Small intestine (tissue), 7 donors: ENCODE results near the gene ACD. TPM values are rescaled to one million over a fixed set of nuclear protein-coding genes. Genes with fewer than 3 reads are reported as not detected.

Experiments
- DNase-seq, 2 donors: peaks; one replicate each; pipeline versions ENCODE4 v3.0.0 to v3.0.0-alpha.2; 2013
- FAIRE-seq: peaks from 2 replicates; lab custom pipeline; 2012; peaks lifted over from hg19 to GRCh38; lab: Jason Lieb, UNC
- H3K27ac ChIP-seq, 3 donors: one replicate each; pipeline ENCODE4 v1.5.1; 2013; ENCODE audit warnings: low read length in 2 of 3, mild to moderate bottlenecking in 2 of 3, control low read depth in 1 of 3, inconsistent platforms in 1 of 3, low read depth in 1 of 3, moderate library complexity in 1 of 3
- H3K27me3 ChIP-seq, 3 donors: one replicate each; pipeline ENCODE4 v1.6.1; 2013; ENCODE audit warnings: low read length in 3 of 3, inconsistent platforms in 1 of 3; ENCODE audit not compliant: control insufficient read depth in 3 of 3, insufficient read depth in 3 of 3
- H3K36me3 ChIP-seq, 3 donors: one replicate each; pipeline ENCODE4 v1.6.1; 2013; ENCODE audit warnings: low read length in 3 of 3, inconsistent platforms in 1 of 3, low read depth in 1 of 3, mild to moderate bottlenecking in 1 of 3, moderate library complexity in 1 of 3; ENCODE audit not compliant: control insufficient read depth in 3 of 3, insufficient read depth in 2 of 3
- H3K4me1 ChIP-seq, 3 donors: one replicate each; pipeline ENCODE4 v1.6.1; 2013; ENCODE audit warnings: low read length in 2 of 3, inconsistent platforms in 1 of 3, low read depth in 1 of 3, mild to moderate bottlenecking in 1 of 3, moderate library complexity in 1 of 3; ENCODE audit not compliant: control insufficient read depth in 3 of 3, insufficient read depth in 2 of 3
- H3K4me3 ChIP-seq, 3 donors: one replicate each; pipeline ENCODE4 v1.5.1; 2013; ENCODE audit warnings: low read length in 3 of 3, control low read depth in 1 of 3, inconsistent platforms in 1 of 3, low read depth in 1 of 3, mild to moderate bottlenecking in 1 of 3, moderate library complexity in 1 of 3
- H3K9me3 ChIP-seq, 2 donors: one replicate each; pipeline ENCODE4 v1.6.1; 2013; ENCODE audit warnings: low read depth in 1 of 2, low read length in 1 of 2; ENCODE audit not compliant: control insufficient read depth in 2 of 2, insufficient read depth in 1 of 2
- WGBS, 3 donors: extraction: QIAGEN DNeasy Blood & Tissue Kit; methylation state at CpG; one replicate each; pipeline ENCODE4 v1.1.7; 2013; 5-methylcytosine and 5-hydroxymethylcytosine counted together
- polyA plus RNA-seq, 4 donors: library from polyadenylated mRNA; stranded (reverse) in 3 of 4; unstranded in 1 of 4; fragments of 200-250 nt in 3 of 4; fragments of 120-200 nt in 1 of 4; gene quantifications; one replicate each; pipeline versions ENCODE4 v1.2.1 to v1.2.3, GENCODE V29; 2013
- donor health status: healthy with polysubstance abuse.
- donor health status: control.
- donor health status: control.
- donor health status: Bipolar disorder and iron deficiency.
- donor health status: healthy.

ACD gene
- polyA plus RNA-seq, 4 donors: 7.2 to 31.4 (median 13.7) TPM

DNA sequence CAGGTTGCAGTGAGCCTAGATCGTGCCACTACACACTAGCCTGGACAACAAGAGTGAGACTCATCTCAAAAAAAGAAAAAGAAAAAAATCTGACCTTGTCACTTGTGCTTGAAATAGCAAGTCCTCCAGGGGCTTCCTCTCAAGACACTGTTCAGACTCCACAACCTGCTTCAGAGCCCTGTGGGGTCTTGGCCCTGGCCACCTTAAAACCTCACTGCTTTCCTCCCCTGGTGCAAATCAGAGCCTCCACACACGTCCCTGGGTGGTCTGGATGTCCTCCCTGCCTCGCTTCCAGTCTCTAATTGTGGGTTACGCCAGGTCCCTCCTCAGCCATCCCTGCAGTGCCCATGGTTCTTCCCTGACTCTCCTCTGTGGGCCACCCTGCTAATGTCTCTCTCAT, 4.7 kb downstream of the ACD start:
- Histone ChIP-seq H3K27ac (no peak overlapping the region), H3K36me3 (peaks cover 0 to 27% (median 2%) of the 10 kb centered on the region in 3 donors), H3K9me3 (peaks cover 0 to 3% of the 10 kb centered on the region in 2 donors), H3K27me3 (peaks cover 0 to 47% (median 6%) of the 10 kb centered on the region in 3 donors), H3K4me1 (peaks cover 0 to 12% (median 0%) of the 10 kb centered on the region in 3 donors), H3K4me3 (no peak overlapping the region)
- no peak for FAIRE-seq
- WGBS, 3 donors: 62 to 73% (median 67%) methylated on average over 4 of the region's 4 CpGs
- DNase-seq: no peak

DNA sequence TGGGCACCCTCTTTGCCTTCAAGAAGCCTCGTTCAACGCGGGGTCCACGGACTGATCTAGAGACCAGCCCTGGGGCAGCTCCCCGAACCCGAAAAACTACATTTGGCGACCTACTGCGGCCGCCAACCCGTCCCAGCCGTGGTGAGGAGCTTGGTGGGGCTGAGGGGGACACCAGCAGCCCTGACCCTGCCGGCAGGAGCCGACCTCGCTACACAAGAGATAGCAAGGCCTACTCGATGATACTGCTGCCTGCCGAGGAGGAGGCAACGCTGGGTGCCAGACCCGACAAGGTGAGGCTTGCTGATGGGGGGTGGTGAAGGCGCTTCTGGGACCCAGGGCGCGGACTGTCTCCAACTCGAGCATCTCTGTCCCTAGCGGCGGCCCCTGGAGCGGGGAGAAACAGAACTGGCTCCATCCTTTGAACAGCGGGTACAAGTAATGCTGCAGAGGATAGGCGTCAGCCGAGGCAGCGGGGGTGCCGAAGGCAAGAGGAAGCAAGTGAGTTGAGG, 5.6 kb downstream of the ACD start:
- WGBS, 3 donors: 55 to 63% (median 61%) methylated on average over 30 of the region's 30 CpGs

DNA sequence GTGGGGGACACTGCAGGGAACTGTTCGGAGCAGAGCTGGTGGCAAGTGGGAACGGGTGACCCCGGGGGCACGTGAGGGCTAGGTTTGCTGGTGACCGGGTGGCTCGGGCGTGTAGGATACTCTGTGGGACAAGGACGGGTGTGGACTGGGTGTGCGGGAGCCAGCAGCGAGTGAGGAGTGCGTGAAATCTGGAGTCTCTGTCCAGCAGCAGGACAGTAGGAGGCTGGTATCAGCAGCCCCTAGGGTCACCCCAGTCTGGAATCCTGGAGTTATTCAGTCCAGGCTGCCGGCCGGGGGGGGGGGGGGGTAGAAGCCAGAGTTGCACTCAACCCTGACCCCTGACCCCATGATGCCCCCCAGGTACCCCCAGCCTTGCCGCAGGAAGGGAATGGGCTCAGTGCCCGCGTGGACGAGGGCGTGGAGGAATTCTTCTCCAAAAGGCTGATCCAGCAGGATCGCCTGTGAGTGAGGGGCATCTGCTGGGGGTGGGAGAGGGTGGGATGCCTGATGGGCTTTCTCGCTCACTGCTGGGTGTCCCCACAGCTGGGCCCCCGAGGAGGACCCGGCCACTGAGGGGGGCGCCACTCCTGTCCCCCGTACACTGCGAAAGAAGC, 6.2 kb downstream of the ACD start:
- FAIRE-seq: no peak
- DNase-seq: no peak
- H3K27ac ChIP-seq: no peak overlapping the region
- peaks cover 0 to 24% (median 2%) of the 10 kb centered on the region in 3 donors for H3K36me3 ChIP-seq
- whole genome bisulfite sequencing, 3 donors: 25 to 46% (median 40%) methylated on average over 23 to 25 of the region's 25 CpGs
- H3K27me3 ChIP-seq: peaks cover 0 to 62% (median 13%) of the 10 kb centered on the region in 3 donors
- H3K4me1 ChIP-seq: peaks cover 0 to 11% (median 0%) of the 10 kb centered on the region in 3 donors
- H3K9me3 ChIP-seq: peaks cover 0 to 3% of the 10 kb centered on the region in 2 donors
- H3K4me3 ChIP-seq: no peak overlapping the region

More for the DNA sequence above, 5.6 kb downstream of the ACD start:
- no peak for DNase-seq
- H3K9me3 ChIP-seq: peaks cover 0 to 3% of the 10 kb centered on the region in 2 donors
- no peak overlapping the region for H3K27ac ChIP-seq
- H3K27me3 ChIP-seq: peaks cover 0 to 56% (median 13%) of the 10 kb centered on the region in 3 donors
- no peak overlapping the region for H3K4me3 ChIP-seq
- H3K36me3 ChIP-seq: peaks cover 0 to 27% (median 2%) of the 10 kb centered on the region in 3 donors
- no peak for FAIRE-seq
- H3K4me1 ChIP-seq: peaks cover 0 to 16% (median 0%) of the 10 kb centered on the region in 3 donors

DNA sequence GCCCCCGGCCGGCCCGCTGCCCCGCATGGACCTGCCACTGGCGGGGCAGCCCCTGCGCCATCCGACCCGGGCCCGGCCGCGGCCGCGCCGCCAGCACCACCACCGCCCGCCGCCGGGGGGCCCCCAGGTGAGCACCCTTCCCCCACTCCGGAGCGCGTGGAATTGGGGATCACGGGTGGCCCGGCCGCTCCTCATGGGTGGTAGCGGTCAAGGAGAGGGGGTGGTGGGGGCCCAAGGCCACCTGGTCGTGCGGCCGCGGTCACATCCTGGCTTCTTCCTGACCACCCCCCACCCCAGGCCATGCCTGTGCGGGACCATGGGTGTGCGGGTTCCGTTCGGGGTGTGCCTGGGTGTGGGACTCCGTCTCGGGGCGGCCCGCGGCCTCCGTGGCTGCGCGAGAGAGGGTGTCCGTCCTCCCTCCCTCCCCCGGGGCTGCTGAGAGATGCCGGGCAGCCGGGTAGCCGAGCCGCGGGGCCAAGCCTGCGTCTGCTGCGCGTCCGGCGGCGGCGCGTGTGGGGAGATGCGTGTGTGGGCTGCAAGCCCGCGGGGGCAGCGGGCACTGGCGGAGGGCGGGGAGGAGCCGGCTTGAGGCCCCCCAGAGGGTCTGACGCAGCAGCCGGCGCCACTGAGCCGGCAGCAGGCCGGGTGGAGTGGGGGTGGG, 6.8 kb downstream of the ACD start:
- no peak for FAIRE-seq
- H3K27ac ChIP-seq: no peak overlapping the region
- DNase-seq: no peak
- peaks cover 0 to 18% (median 2%) of the 10 kb centered on the region in 3 donors for H3K36me3 ChIP-seq
- H3K4me3 ChIP-seq: peak overlapping the region in 2 of 3 donors; percentile 25 to 45
- 13 to 35% (median 28%) methylated on average over 43 to 68 of the region's 68 CpGs for WGBS, 3 donors
- H3K27me3 ChIP-seq: peaks cover 0 to 68% (median 13%) of the 10 kb centered on the region in 3 donors
- peaks cover 0 to 3% of the 10 kb centered on the region in 2 donors for H3K9me3 ChIP-seq
- peaks cover 0 to 8% (median 0%) of the 10 kb centered on the region in 3 donors for H3K4me1 ChIP-seq

DNA sequence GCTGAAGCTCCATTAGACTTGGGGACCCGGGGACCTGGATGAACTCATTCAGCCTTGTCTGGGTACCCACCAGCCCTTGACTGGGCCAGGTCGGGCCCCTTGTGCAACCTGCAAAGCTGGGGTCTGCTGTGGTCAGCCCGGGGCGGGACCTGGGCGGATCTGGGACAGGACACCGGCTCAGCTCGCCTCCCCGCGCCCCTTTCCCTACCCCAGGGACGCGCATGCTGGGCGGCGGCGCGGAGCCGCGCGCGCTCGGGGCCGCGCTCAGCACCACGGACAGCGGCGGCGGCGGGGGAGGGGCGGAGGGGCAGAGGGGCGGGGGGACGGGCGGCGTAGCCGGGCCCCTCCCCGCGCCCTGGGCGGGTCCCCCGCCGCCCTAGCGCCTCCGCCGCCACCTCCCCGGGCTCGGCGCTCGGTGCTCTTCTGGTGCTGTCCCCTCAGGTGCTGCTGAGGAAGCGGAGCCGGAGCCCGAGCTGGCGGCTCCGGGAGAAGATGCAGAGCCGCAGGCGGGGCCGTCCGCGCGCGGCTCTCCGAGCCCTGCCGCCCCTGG, 7.4 kb downstream of the ACD start:
- FAIRE-seq (no peak), DNase-seq (peak in 1 of 2 donors; percentile 47)
- Histone ChIP-seq H3K27ac (no peak overlapping the region), H3K4me3 (peak overlapping the region in 1 of 3 donors; percentile 45), H3K27me3 (peaks cover 2 to 74% (median 13%) of the 10 kb centered on the region in 3 donors), H3K36me3 (peaks cover 0 to 12% (median 2%) of the 10 kb centered on the region in 3 donors), H3K4me1 (peaks cover 0 to 8% (median 0%) of the 10 kb centered on the region in 3 donors), H3K9me3 (peaks cover 0 to 3% of the 10 kb centered on the region in 2 donors)
- WGBS, 3 donors: 22 to 29% (median 23%) methylated on average over 13 to 59 of the region's 59 CpGs

DNA sequence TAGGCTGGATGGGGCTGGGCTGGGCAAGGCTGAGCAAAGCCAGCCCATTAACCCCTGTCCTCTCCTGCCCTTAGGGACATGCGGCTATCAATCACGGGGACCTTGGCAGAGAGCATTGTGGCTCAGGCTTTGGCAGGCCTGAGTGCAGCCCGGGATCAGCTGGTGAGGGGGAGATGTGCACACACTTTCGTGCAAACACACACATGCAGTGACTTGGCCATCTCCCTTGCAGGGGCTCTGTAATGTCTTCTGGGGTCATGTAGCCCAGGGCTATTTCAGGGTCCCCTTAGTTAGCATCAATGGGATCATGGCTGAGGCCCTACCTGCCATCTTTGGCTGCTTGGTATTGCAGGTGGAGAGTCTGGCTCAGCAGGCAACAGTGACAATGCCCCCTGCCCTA, 8.2 kb downstream of the ACD start:
- WGBS, 3 donors: 83 to 90% (median 87%) methylated on average over 4 of the region's 4 CpGs
- H3K9me3 ChIP-seq: peaks cover 0 to 3% of the 10 kb centered on the region in 2 donors
- DNase-seq: no peak
- no peak overlapping the region for H3K27ac ChIP-seq
- peaks cover 0 to 4% (median 0%) of the 10 kb centered on the region in 3 donors for H3K36me3 ChIP-seq
- FAIRE-seq: no peak
- H3K4me1 ChIP-seq: peaks cover 0 to 8% (median 0%) of the 10 kb centered on the region in 3 donors
- H3K4me3 ChIP-seq: no peak overlapping the region
- peaks cover 4 to 82% (median 13%) of the 10 kb centered on the region in 3 donors for H3K27me3 ChIP-seq

DNA sequence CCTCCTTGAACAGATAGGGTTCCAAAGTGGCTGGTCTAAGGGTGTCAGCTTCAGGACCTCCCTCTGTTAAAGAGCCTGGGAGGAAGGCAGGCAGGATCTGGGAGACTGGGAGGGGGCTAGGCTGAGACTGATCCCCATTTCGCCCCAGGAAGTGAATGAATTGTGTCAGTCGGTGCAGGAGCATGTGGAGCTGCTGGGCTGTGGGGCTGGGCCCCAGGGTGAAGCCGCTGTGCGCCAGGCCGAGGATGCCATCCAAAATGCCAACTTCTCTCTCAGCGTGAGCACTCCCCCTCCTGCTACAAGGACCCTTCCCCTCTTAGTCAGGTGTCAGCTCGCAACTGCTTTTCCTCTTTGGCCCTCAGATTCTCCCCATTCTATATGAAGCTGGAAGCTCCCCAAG, 9.0 kb downstream of the ACD start:
- H3K27ac ChIP-seq: no peak overlapping the region
- peaks cover 4 to 90% (median 14%) of the 10 kb centered on the region in 3 donors for H3K27me3 ChIP-seq
- H3K36me3 ChIP-seq: no peaks in the 10 kb centered on the region
- DNase-seq (no peak), FAIRE-seq (no peak)
- H3K4me1 ChIP-seq: peaks cover 0 to 8% (median 0%) of the 10 kb centered on the region in 3 donors
- WGBS, 3 donors: 89 to 91% (median 89%) methylated on average over 7 of the region's 7 CpGs
- peaks cover 0 to 3% of the 10 kb centered on the region in 2 donors for H3K9me3 ChIP-seq
- H3K4me3 ChIP-seq: no peak overlapping the region

DNA sequence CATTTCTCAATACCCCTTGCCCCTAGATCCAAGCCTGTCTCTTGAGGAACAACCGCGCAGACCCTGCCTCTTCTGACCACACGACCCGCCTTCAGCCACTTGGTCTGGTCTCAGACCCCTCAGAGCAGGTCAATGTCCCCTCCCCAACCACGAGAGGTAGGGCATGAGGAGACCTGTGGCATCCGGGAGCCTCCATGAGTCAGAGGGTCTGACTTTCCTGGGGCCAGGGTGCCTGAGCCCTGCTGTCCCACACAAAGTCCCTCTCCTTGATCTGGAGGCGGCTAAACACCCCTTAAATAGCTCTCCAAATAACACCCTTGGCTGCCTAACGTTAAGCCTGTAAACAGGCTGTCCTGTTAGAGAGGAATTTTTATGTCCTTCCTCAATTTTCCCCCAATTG, 10.0 kb downstream of the ACD start:
- H3K9me3 ChIP-seq: peaks cover 0 to 3% of the 10 kb centered on the region in 2 donors
- no peak overlapping the region for H3K4me3 ChIP-seq
- H3K36me3 ChIP-seq: no peaks in the 10 kb centered on the region
- WGBS, 3 donors: 54 to 69% (median 69%) methylated on average over 8 of the region's 8 CpGs
- peaks cover 4 to 95% (median 19%) of the 10 kb centered on the region in 3 donors for H3K27me3 ChIP-seq
- FAIRE-seq (no peak), DNase-seq (no peak)
- peaks cover 0 to 8% (median 0%) of the 10 kb centered on the region in 3 donors for H3K4me1 ChIP-seq
- H3K27ac ChIP-seq: no peak overlapping the region
